Stimulated activated naive CD8-positive, alpha-beta T cell treated with anti-CD3 and anti-CD28 coated beads, Interleukin-15, amount 100 ng/mL, for 72 hours (primary cell): ENCODE data around the gene SENP5.
"Not testable (repeated sequence)": the region's sequence is repeated elsewhere in the genome, so short reads cannot be mapped to it uniquely, and the experiment has no call there.

Experiments
- ATAC-seq: fragments of 150-1000 bp; cut with Tn5 transposase; 2 replicates; pipeline ENCODE4 v1.10.0; 2021; ENCODE audit warnings: mild to moderate bottlenecking, moderate library complexity
- DNase-seq, 2 donors: peaks; one replicate each; pipeline ENCODE4 v3.0.0; 2021 to 2022
- H3K27ac Mint-ChIP-seq, 2 donors: one replicate each; pipeline ENCODE4 v1.8.0; 2022; ENCODE audit warnings: mild to moderate bottlenecking in 2 of 2, mixed read lengths in 2 of 2, moderate library complexity in 2 of 2
- H3K27me3 Mint-ChIP-seq: one replicate; pipeline ENCODE4 v1.8.0; 2022; ENCODE audit warnings: mixed read lengths
- H3K4me1 Mint-ChIP-seq: one replicate; pipeline ENCODE4 v1.8.0; 2022; ENCODE audit warnings: mild to moderate bottlenecking, mixed read lengths
- H3K4me3 Mint-ChIP-seq, 2 donors: one replicate each; pipeline ENCODE4 v1.8.0; 2022; ENCODE audit warnings: mild to moderate bottlenecking in 2 of 2, mixed read lengths in 2 of 2, moderate library complexity in 1 of 2
- H3K9me3 Mint-ChIP-seq, 2 donors: one replicate each; pipeline ENCODE4 v1.8.0; 2022; ENCODE audit warnings: mixed read lengths in 2 of 2

Gene SENP5, protein sequence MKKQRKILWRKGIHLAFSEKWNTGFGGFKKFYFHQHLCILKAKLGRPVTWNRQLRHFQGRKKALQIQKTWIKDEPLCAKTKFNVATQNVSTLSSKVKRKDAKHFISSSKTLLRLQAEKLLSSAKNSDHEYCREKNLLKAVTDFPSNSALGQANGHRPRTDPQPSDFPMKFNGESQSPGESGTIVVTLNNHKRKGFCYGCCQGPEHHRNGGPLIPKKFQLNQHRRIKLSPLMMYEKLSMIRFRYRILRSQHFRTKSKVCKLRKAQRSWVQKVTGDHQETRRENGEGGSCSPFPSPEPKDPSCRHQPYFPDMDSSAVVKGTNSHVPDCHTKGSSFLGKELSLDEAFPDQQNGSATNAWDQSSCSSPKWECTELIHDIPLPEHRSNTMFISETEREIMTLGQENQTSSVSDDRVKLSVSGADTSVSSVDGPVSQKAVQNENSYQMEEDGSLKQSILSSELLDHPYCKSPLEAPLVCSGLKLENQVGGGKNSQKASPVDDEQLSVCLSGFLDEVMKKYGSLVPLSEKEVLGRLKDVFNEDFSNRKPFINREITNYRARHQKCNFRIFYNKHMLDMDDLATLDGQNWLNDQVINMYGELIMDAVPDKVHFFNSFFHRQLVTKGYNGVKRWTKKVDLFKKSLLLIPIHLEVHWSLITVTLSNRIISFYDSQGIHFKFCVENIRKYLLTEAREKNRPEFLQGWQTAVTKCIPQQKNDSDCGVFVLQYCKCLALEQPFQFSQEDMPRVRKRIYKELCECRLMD

DNA sequence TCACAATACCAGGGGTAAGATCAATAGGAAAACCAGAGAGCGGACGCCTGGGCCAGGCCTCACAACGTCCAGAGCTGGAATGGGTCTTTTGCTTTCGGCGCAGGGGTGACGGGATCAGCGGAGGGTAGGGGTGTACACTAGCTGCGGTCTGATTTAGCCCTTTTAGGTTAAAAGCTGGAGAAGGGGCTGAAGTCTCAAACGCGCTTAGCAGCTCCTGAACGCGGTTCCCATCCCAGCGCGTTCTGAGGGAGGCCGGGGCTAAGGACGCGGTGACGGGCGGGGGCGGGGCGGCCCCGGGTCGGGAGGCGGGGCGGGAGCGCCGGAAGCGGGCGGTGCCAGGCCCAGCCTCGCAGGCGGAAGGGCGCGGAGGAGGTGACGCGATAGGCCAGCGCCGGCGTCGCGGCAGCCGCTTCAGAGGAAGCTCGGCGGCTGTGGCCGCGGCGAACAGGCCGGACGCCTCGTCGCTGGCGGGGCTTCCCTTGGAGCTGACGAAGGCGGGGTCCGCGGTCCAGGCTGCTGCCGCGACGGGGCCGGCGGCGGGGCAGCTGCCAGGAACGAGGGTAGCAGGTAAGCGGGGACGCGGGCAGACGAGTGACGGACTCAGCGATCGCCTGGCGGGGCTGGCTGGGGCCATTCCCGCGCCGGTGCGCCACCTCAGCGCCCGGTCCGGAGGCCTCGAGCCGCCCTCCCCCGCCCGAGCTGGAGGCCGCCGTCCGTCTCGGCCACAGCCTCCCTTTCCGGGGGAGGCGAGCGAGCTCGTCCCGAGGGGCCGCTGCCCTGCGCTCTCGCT is at the start of gene SENP5:
SENP5 (plus strand) TSS at position 414 of the 790 bp plus-strand sequence. CDS start 17,262 bp downstream, outside the sequence.
- H3K27me3 Mint-ChIP-seq: no peaks in the 10 kb centered on the region
- DNase-seq (peak; percentile 88), ATAC-seq (peak; percentile 98)
- H3K4me3 Mint-ChIP-seq: peak within 1 kb of the TSS; percentile 98 to 100
- H3K27ac Mint-ChIP-seq: peak within 1 kb of the TSS; percentile 97 to 98
- H3K4me1 Mint-ChIP-seq: peaks cover 20% of the 10 kb centered on the region
- no peaks in the 10 kb centered on the region for H3K9me3 Mint-ChIP-seq

DNA sequence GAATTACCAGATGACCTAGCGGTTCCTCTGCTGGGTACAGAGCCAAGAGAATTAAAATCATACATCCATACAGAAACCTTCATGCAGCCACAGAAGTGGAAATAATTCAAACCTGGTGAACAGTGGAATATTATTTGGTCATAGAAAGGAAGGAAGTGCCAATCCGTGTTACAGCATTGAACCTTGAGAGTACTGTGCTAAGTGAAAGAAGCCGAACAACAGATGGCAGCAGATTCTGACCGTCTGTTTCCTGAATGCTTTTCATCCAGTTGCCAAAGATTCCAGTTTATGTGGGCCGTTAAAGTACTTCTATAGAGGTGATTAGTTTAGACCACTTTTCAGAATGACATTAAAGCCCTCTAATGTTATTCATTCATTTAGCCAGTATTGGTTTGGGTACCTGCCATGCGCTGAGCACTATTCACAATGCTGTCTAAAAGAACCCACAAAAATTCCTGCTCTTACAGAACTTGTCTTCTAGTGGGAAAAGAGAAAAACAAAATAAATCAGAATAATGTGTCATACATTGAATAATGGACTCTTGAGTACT is 45.8 kb upstream of the SENP5 start:
- ATAC-seq (no peak), DNase-seq (no peak)
- Mint-ChIP-seq H3K27ac (peak overlapping the region in 1 of 2 donors; percentile 86), H3K9me3 (no peaks in the 10 kb centered on the region), H3K4me3 (no peak overlapping the region), H3K4me1 (no peaks in the 10 kb centered on the region), H3K27me3 (no peaks in the 10 kb centered on the region)

DNA sequence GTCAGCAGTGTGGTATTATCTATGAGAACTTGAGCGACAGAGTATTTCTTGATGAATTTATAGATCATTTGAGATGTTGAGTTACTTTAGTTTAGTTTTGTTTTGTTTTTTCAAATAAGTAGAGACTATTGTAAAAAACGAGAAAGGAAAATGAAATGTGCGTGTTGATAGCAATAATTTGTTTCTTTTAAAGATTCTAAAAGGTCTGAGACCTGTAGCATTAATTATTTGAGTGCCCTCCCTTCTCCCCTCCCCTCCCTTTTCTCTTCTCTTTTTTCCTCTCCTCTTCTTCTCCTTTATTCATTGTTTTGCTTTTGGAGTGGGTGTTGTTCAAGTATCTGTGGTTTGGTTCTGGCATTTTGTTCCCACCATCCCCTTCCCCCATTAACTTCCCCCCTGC is 38.1 kb upstream of the SENP5 start:
- not testable (repeated sequence) for H3K4me1 Mint-ChIP-seq, H3K9me3 Mint-ChIP-seq, ATAC-seq, H3K27me3 Mint-ChIP-seq, DNase-seq, H3K4me3 Mint-ChIP-seq
- peak overlapping the region in 1 of 2 donors; percentile 87 for H3K27ac Mint-ChIP-seq

DNA sequence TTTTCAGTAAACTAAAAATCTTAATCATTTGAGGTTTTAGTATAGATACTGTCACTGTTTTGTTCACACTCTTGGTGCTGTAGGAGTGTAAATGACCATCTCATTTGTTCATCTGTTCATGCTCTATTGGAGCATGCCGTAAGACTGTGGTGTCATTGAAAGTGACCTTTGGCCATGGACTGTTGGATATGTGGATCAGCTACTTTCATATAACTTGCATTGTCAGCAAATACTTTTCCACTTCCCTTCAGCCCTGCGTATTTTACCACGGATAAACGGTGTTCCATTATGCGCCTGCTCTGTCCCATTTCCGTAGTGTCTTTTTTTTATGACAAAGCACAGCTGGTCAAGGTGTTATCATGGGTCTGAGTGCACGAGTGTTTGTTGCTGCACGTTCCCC is 32.6 kb upstream of the SENP5 start:
- ATAC-seq: no peak
- DNase-seq: no peak
- Mint-ChIP-seq H3K9me3 (no peaks in the 10 kb centered on the region), H3K4me3 (no peak overlapping the region), H3K4me1 (no peaks in the 10 kb centered on the region), H3K27me3 (no peaks in the 10 kb centered on the region), H3K27ac (no peak overlapping the region)

DNA sequence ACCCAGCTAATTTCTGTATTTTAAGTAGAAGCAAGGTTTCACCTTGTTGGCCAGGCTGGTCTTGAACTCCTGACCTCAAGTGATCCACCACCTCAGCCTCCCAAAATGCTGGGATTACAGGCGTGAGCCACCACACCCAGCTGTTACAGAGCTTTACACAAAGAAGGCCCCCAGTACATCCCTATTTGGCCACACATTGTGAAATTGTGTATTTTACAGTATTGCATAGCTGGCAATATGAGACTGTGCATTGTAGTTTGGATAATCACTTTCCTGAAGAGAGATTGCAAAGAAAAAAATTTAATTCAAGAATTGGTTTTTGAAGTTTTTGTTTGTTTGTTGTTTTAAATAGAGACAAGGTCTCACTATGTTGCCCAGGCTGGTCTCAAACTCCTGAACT is 31.1 kb upstream of the SENP5 start:
- not testable (repeated sequence) for H3K4me3 Mint-ChIP-seq, H3K27me3 Mint-ChIP-seq, H3K27ac Mint-ChIP-seq, H3K9me3 Mint-ChIP-seq, H3K4me1 Mint-ChIP-seq, DNase-seq, ATAC-seq

- H3K4me1 Mint-ChIP-seq: no peaks in the 10 kb centered on the region
- peak; percentile 92 for ATAC-seq
- H3K9me3 Mint-ChIP-seq: no peaks in the 10 kb centered on the region
- DNase-seq: peak; percentile 53 to 68
- H3K27me3 Mint-ChIP-seq: no peaks in the 10 kb centered on the region
- H3K4me3 Mint-ChIP-seq: no peak overlapping the region
- no peak overlapping the region for H3K27ac Mint-ChIP-seq
Observed at GRCh38 chr3:196837819-196838420, 29.8 kb upstream of the SENP5 start.

- not testable (repeated sequence) for H3K4me1 Mint-ChIP-seq, DNase-seq, H3K27ac Mint-ChIP-seq, H3K4me3 Mint-ChIP-seq, ATAC-seq, H3K9me3 Mint-ChIP-seq, H3K27me3 Mint-ChIP-seq
Observed at GRCh38 chr3:196839351-196839750, 28.4 kb upstream of the SENP5 start.

DNA sequence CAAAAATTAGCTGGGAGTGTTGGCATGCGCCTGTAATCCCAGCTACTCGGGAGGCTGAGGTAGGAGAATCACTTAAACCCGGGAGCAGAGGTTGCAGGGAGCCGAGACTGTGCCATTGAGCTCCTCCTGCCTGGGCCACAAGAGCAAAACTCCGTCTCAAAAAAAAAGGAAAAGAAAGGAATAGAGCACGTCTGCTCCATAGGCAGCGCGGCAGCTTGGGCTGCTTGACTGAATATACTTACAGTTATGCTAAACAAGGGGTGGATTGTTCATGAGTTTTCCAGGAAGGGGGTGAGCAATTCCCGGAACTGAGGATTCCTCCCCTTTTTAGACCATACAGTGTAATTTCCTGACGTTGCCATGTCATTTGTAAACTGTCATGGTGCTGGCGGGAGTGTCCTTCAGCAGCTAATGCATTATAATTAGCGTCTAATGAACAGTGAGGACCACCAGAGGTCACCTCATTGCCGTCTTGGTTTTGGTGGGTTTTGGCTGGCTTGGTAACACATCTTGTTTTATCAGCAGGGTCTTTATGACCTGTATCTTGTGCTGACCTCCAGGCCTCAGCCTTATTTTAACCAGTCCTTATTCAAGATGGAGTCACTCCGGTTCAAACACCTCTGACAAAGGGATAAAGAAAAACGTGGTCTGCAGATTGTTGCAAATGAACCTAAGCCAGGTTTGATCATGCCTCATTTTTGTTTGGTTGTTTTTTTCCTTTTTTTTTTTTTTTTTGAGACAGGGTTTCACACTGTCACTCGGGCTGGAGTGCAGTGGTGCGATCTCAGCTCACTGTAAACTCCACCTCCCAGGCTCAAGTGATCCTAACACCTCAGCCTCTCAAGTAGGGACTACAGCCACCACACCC is 24.9 kb upstream of the SENP5 start:
- Mint-ChIP-seq H3K9me3 (no peaks in the 10 kb centered on the region), H3K4me3 (no peak overlapping the region), H3K27ac (peak overlapping the region in 1 of 2 donors; percentile 22), H3K27me3 (no peaks in the 10 kb centered on the region), H3K4me1 (no peaks in the 10 kb centered on the region)
- DNase-seq (no peak), ATAC-seq (peak; percentile 33)

GRCh38 chr3:196843435-196844110 is 24.1 kb upstream of the SENP5 start:
- DNase-seq (no peak), ATAC-seq (no peak)
- H3K9me3 Mint-ChIP-seq: no peaks in the 10 kb centered on the region
- no peaks in the 10 kb centered on the region for H3K27me3 Mint-ChIP-seq
- no peak overlapping the region for H3K4me3 Mint-ChIP-seq
- H3K27ac Mint-ChIP-seq: no peak overlapping the region
- H3K4me1 Mint-ChIP-seq: no peaks in the 10 kb centered on the region

- not testable (repeated sequence) for H3K27ac Mint-ChIP-seq, H3K27me3 Mint-ChIP-seq, H3K4me1 Mint-ChIP-seq, H3K9me3 Mint-ChIP-seq, DNase-seq, H3K4me3 Mint-ChIP-seq, ATAC-seq
Observed at GRCh38 chr3:196844235-196845219, 23.2 kb upstream of the SENP5 start.

GRCh38 chr3:196848375-196848774 is 19.3 kb upstream of the SENP5 start:
- not testable (repeated sequence) for H3K27ac Mint-ChIP-seq, H3K4me1 Mint-ChIP-seq, H3K9me3 Mint-ChIP-seq, ATAC-seq, H3K4me3 Mint-ChIP-seq, DNase-seq
- peaks cover 21% of the 10 kb centered on the region for H3K27me3 Mint-ChIP-seq

- peaks cover 21% of the 10 kb centered on the region for H3K27me3 Mint-ChIP-seq
- H3K27ac Mint-ChIP-seq: no peak overlapping the region
- no peak overlapping the region for H3K4me3 Mint-ChIP-seq
- H3K4me1 Mint-ChIP-seq: no peaks in the 10 kb centered on the region
- no peaks in the 10 kb centered on the region for H3K9me3 Mint-ChIP-seq
- DNase-seq: no peak
- ATAC-seq: no peak
Observed at GRCh38 chr3:196849180-196849741, 18.5 kb upstream of the SENP5 start.

- not testable (repeated sequence) for DNase-seq, H3K4me3 Mint-ChIP-seq, H3K27me3 Mint-ChIP-seq, ATAC-seq, H3K27ac Mint-ChIP-seq, H3K9me3 Mint-ChIP-seq
- H3K4me1 Mint-ChIP-seq: peaks cover 12% of the 10 kb centered on the region
Observed at GRCh38 chr3:196863000-196863399, 4.7 kb upstream of the SENP5 start.
